ENCODE data around the gene PPP2R2C.

GRCh38 chr4:6373541-6374410 is 98.6 kb downstream of the PPP2R2C start:
- TF ChIP-seq RAD21 (IDR thresholded peaks at IDR 0.05; ENCODE audit: low read depth) = no peak
- TF ChIP-seq CTCF (IDR thresholded peaks at IDR 0.05 in 2 of 3, conservative IDR thresholded peaks at IDR 0.05 in 1 of 3; ENCODE audit: borderline replicate concordance in 1 of 3, insufficient read depth in 1 of 3, low read depth in 2 of 3, low read length in 2 of 3) = no peak
- TF ChIP-seq POLR2AphosphoS5 (IDR thresholded peaks at IDR 0.05; ENCODE audit: low read depth, low read length) = no peak
- no peak for TF ChIP-seq ZFX (IDR thresholded peaks at IDR 0.05)
- TF ChIP-seq POLR2A (IDR thresholded peaks at IDR 0.05; ENCODE audit: borderline replicate concordance, extremely low read depth, insufficient read depth, insufficient read length) = no peak
- TF ChIP-seq EGR1 (IDR thresholded peaks at IDR 0.05; ENCODE audit: low read depth) = no peak
- TF ChIP-seq JUND (IDR thresholded peaks at IDR 0.05) = no peak
- no peak for TF ChIP-seq EZH2phosphoT487 (IDR thresholded peaks at IDR 0.05; ENCODE audit: borderline replicate concordance)
- no peak for TF ChIP-seq FOSL1 (IDR thresholded peaks at IDR 0.05; ENCODE audit: low read depth)
- TF ChIP-seq SP1 (IDR thresholded peaks at IDR 0.05; ENCODE audit: low read depth) = no peak
- TF ChIP-seq ZBTB33 (IDR thresholded peaks at IDR 0.05; ENCODE audit: extremely low read depth, insufficient replicate concordance, low read length) = no peak
- no peak for TF ChIP-seq REST (IDR thresholded peaks at IDR 0.05; ENCODE audit: low read depth)
- TF ChIP-seq EZH2 (IDR thresholded peaks at IDR 0.05) = no peak
- TF ChIP-seq YY1 (IDR thresholded peaks at IDR 0.05; ENCODE audit: extremely low read depth, insufficient replicate concordance, low read depth, low read length) = no peak

All from HCT116 (cell line).